Hepatocyte (in vitro differentiated cells): Measurements from ENCODE around the gene SLC17A9.

Experiments
- CTCF ChIP-seq: fragments of 200-600 bp; sonication (generic); IDR thresholded peaks from 2 replicates; pipeline ENCODE4 v1.5.1; 2016; ENCODE audit warnings: antibody characterized with exemption, mild to moderate bottlenecking; ENCODE audit not compliant: poor library complexity
- EZH2 ChIP-seq: fragments of 200-600 bp; sonication (generic); IDR thresholded peaks from 2 replicates; pipeline ENCODE4 v1.6.1; 2016; ENCODE audit warnings: antibody characterized with exemption, mild to moderate bottlenecking, borderline replicate concordance
- EZH2phosphoT487 ChIP-seq: fragments of 200-600 bp; sonication (generic); IDR thresholded peaks from one replicate; pipeline ENCODE4 v1.6.1; 2018; ENCODE audit warnings: antibody characterized with exemption, mild to moderate bottlenecking, low read depth, moderate library complexity; ENCODE audit not compliant: unreplicated experiment, severe bottlenecking

GRCh38 chr20:62935968-62936585, 16.4 kb upstream of the SLC17A9 start:
- TF ChIP-seq CTCF (no peak), EZH2 (no peak), EZH2phosphoT487 (no peak)
